ENCODE results near the gene FBXL17.

FBXL17 gene

GRCh38 chr5:107813559-107813958 is 568.3 kb downstream of the FBXL17 start:
- DNase-seq (ENCODE audit: low read depth in 2 of 2): no peak

GRCh38 chr5:107812570-107813141 is 569.2 kb downstream of the FBXL17 start:
- no peak for DNase-seq (ENCODE audit: low read depth in 2 of 2)

- DNase-seq (ENCODE audit: low read depth in 2 of 2): no peak
Observed at GRCh38 chr5:107809201-107810034, 572.5 kb downstream of the FBXL17 start.

Measured in stimulated activated CD4-positive, alpha-beta T cell treated with anti-CD3 and anti-CD28 coated beads, Interleukin-4, amount 100 ng/mL, for 48 hours (primary cell).